Lung (tissue), 12 donors: ENCODE results near the gene RALGDS. TPM values are rescaled to one million over a fixed set of nuclear protein-coding genes. Genes with fewer than 3 reads are reported as not detected.

Source experiments
- ATAC-seq: fragments of 200-7000 bp; cut with Tn5 transposase; one replicate; pipeline ENCODE4 v1.9.1; 2020; ENCODE audit warnings: moderate number of reproducible peaks; ENCODE audit not compliant: insufficient read depth, low FRiP score
- DNase-seq, 3 donors: peaks; one replicate each; pipeline ENCODE4 v3.0.0-alpha.2; 2013 to 2017
- H3K27ac ChIP-seq, 2 donors: one replicate each; pipeline ENCODE4 v1.5.1; 2013; ENCODE audit warnings: mild to moderate bottlenecking in 2 of 2, moderate library complexity in 2 of 2, control low read depth in 1 of 2, inconsistent platforms in 1 of 2, low read depth in 1 of 2, low read length in 1 of 2
- H3K27me3 ChIP-seq, 3 donors: one replicate each; pipeline ENCODE4 v1.5.1; 2013; ENCODE audit warnings: low read length in 2 of 3; ENCODE audit not compliant: control insufficient read depth in 3 of 3, insufficient read depth in 3 of 3
- H3K36me3 ChIP-seq, 4 donors: one replicate each; pipeline ENCODE4 v1.5.1; 2013; ENCODE audit warnings: low read length in 4 of 4, mild to moderate bottlenecking in 1 of 4, moderate library complexity in 1 of 4; ENCODE audit not compliant: control insufficient read depth in 4 of 4, insufficient read depth in 4 of 4
- H3K4me1 ChIP-seq, 5 donors: one replicate each; pipeline ENCODE4 v1.5.1; 2013; ENCODE audit warnings: low read length in 5 of 5, mild to moderate bottlenecking in 2 of 5, moderate library complexity in 1 of 5; ENCODE audit not compliant: control insufficient read depth in 5 of 5, insufficient read depth in 5 of 5
- H3K4me3 ChIP-seq: one replicate; pipeline ENCODE4 v1.5.1; 2013; ENCODE audit warnings: mild to moderate bottlenecking, control low read depth, moderate library complexity
- H3K9ac ChIP-seq, 2 donors: one replicate each; pipeline ENCODE4 v1.5.1; 2013; ENCODE audit warnings: low read length in 2 of 2, control low read depth in 1 of 2; ENCODE audit not compliant: insufficient read depth in 1 of 2
- H3K9me3 ChIP-seq, 4 donors: one replicate each; pipeline ENCODE4 v1.5.1; 2013; ENCODE audit warnings: low read length in 3 of 4, mild to moderate bottlenecking in 1 of 4, moderate library complexity in 1 of 4; ENCODE audit not compliant: control insufficient read depth in 4 of 4, insufficient read depth in 3 of 4
- WGBS, 2 donors: extraction: QIAGEN DNeasy Blood & Tissue Kit; methylation state at CpG; one replicate each; pipeline ENCODE4 v1.1.7; 2013; 5-methylcytosine and 5-hydroxymethylcytosine counted together
- polyA plus RNA-seq, 2 donors: library from polyadenylated mRNA; stranded (reverse); fragments of 200-250 nt; gene quantifications; one replicate each; pipeline ENCODE4 v1.2.1, GENCODE V29; 2013
- total RNA-seq, 2 donors: library from RNA; depleted of rRNA in 1 of 2; stranded (reverse); fragments of >200 nt in 1 of 2; gene quantifications; one replicate each; pipeline ENCODE4 v1.2.1, GENCODE V29; 2014 to 2021
- TF ChIP-seq, protein P1 (sequence below): IDR thresholded peaks from 2 replicates; pipeline ENCODE4 v1.5.1; 2012; ENCODE audit warnings: mild to moderate bottlenecking; ENCODE audit errors: control extremely low read depth, extremely low read depth
- donor health status: control.
- donor health status: control.
- donor health status: Bipolar disorder and iron deficiency.
- donor health status: healthy.
- donor health status: DM: yes; HTN: yes; CAD: no.

The RALGDS gene
- total and polyA plus RNA-seq, 4 donors: 49.5 to 145 (median 60.9) TPM

DNA sequence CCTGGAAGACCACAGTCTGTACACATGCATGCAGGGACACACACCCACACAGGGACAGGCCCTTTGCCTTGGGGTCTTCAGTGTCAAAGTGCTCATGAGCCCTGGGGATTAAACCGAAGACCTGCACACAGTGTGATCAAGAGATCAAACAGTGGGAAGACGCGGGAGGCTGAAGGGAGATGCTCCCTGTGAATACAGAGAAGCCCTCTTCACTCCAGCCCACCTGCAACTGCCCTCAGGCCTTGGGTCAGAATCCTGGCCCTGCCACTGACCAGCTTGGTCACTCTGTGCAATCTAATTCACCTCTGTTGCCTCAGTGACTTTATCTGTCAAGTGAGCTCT lies 2.9 kb downstream of the RALGDS start:
- Histone ChIP-seq H3K9me3 (no peaks in the 10 kb centered on the region), H3K27me3 (no peaks in the 10 kb centered on the region), H3K4me3 (no peak overlapping the region), H3K36me3 (no peaks in the 10 kb centered on the region), H3K4me1 (peaks cover 10 to 58% (median 25%) of the 10 kb centered on the region in 5 donors), H3K9ac (no peak overlapping the region), H3K27ac (peak overlapping the region in 1 of 2 donors; percentile 88)
- 77 to 93% methylated on average over 3 of the region's 3 CpGs for WGBS, 2 donors
- DNase-seq (no peak), ATAC-seq (no peak)
- TF ChIP-seq, protein P1, sequence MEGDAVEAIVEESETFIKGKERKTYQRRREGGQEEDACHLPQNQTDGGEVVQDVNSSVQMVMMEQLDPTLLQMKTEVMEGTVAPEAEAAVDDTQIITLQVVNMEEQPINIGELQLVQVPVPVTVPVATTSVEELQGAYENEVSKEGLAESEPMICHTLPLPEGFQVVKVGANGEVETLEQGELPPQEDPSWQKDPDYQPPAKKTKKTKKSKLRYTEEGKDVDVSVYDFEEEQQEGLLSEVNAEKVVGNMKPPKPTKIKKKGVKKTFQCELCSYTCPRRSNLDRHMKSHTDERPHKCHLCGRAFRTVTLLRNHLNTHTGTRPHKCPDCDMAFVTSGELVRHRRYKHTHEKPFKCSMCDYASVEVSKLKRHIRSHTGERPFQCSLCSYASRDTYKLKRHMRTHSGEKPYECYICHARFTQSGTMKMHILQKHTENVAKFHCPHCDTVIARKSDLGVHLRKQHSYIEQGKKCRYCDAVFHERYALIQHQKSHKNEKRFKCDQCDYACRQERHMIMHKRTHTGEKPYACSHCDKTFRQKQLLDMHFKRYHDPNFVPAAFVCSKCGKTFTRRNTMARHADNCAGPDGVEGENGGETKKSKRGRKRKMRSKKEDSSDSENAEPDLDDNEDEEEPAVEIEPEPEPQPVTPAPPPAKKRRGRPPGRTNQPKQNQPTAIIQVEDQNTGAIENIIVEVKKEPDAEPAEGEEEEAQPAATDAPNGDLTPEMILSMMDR: no peak

DNA sequence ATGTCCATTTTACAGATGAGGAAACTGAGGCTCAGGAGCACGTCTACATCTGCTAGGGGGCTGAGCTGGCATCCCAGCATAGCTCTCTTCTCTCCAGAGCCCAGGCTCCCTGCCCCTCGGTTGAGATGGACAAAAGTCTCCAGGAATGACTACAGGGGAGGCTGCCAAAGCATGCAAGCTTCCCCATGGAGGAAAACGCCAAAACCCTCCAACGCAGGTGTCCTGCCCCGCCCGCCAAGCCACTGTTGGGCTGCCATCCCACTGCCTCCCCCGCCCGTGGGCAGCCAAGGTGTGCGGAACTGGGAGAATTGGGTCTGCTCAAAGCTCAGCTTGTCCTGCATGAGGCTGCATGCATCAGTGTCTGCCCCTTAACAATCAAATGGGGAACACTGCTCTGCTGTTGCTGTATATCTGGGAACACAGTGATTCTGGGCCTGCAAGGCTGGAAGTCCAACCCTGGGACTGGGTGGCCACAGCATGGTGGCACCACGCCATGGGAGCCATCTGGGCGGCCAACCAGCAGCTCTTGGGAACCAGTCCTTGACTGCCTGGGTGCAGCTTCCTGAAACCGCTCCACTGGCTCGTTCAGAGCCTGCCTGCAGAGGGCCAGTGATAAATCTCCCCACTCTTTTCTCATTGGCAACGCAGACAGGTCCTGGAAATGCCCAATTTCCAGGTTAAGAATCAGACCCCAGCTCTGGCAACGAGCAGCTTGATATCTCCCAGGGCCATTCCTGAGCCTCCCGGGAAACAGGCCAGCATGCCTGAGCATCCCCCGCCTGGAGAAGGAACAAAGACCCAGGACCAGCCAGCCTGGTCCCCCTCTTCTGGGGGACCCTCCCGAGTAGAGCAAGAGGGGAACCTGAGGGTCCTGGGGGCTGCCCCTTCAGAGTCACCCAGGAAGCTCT lies 3.5 kb downstream of the RALGDS start:
- no peaks in the 10 kb centered on the region for H3K27me3 ChIP-seq
- no peaks in the 10 kb centered on the region for H3K36me3 ChIP-seq
- WGBS, 2 donors: 71 to 81% methylated on average over 18 of the region's 18 CpGs
- no peak overlapping the region for H3K9ac ChIP-seq
- H3K9me3 ChIP-seq: no peaks in the 10 kb centered on the region
- no peak overlapping the region for H3K4me3 ChIP-seq
- peak overlapping the region in 1 of 2 donors; percentile 88 for H3K27ac ChIP-seq
- no peak for DNase-seq
- no peak for ATAC-seq
- TF ChIP-seq, protein P1: no peak
- H3K4me1 ChIP-seq: peaks cover 10 to 64% (median 24%) of the 10 kb centered on the region in 5 donors

DNA sequence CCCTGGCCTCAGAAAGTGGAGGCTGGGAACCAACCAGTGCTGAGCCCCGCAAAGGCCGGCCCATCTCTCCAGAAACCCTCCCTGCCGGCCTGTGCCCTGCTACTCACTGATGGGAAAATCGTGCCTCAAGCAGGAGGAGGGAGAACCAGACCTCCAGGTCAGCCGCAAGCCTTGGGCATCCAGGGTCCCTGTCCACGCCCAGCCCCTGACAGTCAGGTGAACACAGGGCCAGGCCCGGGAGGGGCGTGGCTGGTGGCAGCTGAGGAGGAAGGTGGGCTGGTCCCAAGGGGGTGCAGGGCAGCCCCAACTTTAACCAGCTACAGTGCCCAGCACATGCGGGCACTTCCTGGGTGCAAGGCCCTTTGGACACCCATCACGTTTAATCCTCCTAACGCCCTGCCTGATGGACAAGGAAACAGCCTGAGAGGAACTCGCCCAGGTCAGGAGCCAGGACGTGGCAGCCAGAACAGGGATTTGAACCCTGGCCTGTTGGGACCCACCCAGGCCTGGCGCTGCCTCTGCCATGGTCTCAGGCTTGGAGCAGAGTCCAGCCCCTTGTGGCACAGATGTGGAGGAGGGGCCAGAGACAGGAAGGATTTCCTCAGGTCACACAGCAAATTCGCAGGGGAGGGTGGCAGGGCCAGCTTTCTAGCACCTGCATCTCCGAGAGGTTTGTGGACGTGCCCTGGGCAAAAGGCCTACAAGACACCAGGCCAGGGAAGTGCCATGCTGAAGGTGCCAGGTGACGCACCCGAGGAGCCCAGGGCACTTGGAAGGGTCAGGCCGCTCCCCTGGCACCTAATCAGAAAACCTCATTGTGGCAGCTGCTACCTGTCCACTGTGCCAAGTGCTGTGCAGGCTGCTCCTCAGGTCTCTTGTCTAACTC lies 4.5 kb downstream of the RALGDS start:
- Histone ChIP-seq H3K27me3 (no peaks in the 10 kb centered on the region), H3K4me1 (peaks cover 10 to 63% (median 24%) of the 10 kb centered on the region in 5 donors), H3K9ac (no peak overlapping the region), H3K4me3 (no peak overlapping the region), H3K36me3 (peaks cover 0 to 3% (median 0%) of the 10 kb centered on the region in 4 donors), H3K27ac (peak overlapping the region in 1 of 2 donors; percentile 85), H3K9me3 (no peaks in the 10 kb centered on the region)
- WGBS, 2 donors: 82 to 86% methylated on average over 18 to 20 of the region's 20 CpGs
- DNase-seq (no peak), ATAC-seq (no peak)
- TF ChIP-seq, protein P1: no peak
